PFSK-1 (cell line): ENCODE data around the gene KCNMA1.

Experiments
- FOXP2 ChIP-seq: optimal IDR thresholded peaks from 2 replicates; pipeline ENCODE3; 2011; ENCODE audit warnings: borderline replicate concordance, control low read depth, inconsistent platforms; ENCODE audit not compliant: insufficient read depth; ENCODE audit errors: extremely low read length, extremely low read depth
- POLR2AphosphoS5 ChIP-seq: IDR thresholded peaks from 2 replicates; pipeline ENCODE4 v1.6.1; 2012; ENCODE audit warnings: low read depth, mild to moderate bottlenecking, control low read depth, low read length, moderate library complexity
- REST ChIP-seq, 2 experiments: IDR thresholded peaks; 2 replicates each; pipeline versions ENCODE4 v1.6.1 to v1.8.0; 2011 to 2012; ENCODE audit warnings: low read depth in 2 of 2, low read length in 2 of 2, control low read depth in 1 of 2, inconsistent platforms in 1 of 2, mild to moderate bottlenecking in 1 of 2, moderate library complexity in 1 of 2; ENCODE audit not compliant: insufficient read depth in 1 of 2
- SIN3A ChIP-seq: IDR thresholded peaks from 2 replicates; pipeline ENCODE4 v1.6.1; 2012; ENCODE audit warnings: mild to moderate bottlenecking, low read length, moderate library complexity, borderline replicate concordance; ENCODE audit not compliant: insufficient read depth
- TAF1 ChIP-seq: IDR thresholded peaks from 2 replicates; pipeline ENCODE4 v1.6.1; 2012; ENCODE audit warnings: low read length, control low read depth, borderline replicate concordance; ENCODE audit not compliant: insufficient read depth

Gene KCNMA1

DNA sequence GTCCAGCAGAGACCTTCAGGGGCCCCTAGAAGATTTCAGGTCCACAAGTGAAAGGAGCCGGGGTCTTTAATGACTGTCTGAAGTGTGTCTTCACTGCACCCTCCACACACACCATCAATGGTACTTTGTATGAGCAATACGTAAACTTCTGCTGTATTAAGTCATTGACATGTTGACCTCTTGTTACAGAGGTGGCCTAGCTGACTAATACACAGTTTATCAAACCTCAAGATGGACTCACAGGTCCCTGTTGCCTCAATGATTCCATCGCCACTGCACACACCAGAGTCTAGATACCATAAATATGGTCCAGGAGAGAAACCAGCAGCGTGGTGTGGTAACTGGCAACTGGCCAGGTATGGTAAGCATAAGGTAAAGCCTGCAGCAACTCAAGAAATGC lies 19.5 kb downstream of the KCNMA1 start:
- no peak for TF ChIP-seq POLR2AphosphoS5
- no peak for TF ChIP-seq SIN3A
- TF ChIP-seq TAF1, result no peak
- no peak for TF ChIP-seq FOXP2
- no peak for TF ChIP-seq REST (IDR thresholded peaks at IDR 0.05; ENCODE audit: insufficient read depth in 1 of 2, low read depth in 2 of 2, low read length in 2 of 2)

- TF ChIP-seq POLR2AphosphoS5 (no peak), SIN3A (no peak), REST (IDR thresholded peaks at IDR 0.05; ENCODE audit: insufficient read depth in 1 of 2, low read depth in 2 of 2, low read length in 2 of 2) (no peak), TAF1 (no peak), FOXP2 (no peak)
Measured at GRCh38 chr10:77616766-77617165, 20.8 kb downstream of the KCNMA1 start.

DNA sequence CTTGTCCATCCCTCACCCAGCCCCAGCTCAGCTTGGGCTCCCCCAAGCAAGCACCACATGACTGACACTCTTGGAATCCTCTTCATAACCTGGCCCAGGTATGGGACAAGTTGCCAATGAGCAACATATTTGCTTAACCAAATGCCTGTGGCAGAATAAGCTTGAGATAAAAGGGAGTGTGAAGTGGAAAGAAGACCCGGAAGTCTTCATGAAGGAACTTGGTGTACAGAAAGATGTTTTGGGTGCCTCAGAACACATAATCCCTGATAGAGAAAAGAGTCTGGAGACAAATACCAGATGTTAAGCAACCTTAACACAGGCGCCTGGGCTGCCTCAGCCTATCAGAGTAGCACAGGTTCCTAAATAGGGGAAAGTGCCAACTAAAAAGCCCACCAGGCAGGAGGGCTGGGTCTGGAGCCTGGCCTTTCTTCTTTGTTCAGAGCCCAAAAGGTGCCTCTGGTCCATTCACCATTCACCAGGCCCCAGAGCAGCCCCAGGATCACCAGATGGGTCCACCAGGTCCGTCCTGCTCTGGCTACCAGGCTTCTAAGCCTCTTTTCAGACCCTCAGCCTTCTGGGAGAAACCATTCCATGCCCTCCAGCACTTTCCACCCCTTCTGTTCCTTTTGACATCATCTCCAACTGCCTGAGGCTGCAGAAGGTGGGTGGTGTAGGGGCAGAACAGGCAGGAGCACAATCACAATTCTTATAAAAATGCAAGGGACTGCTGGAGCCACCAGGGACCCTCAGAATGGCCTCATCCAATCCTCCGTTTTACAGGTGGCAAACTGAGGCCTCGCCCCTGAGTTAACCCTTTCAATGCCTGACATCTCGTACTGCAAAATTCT lies 22.6 kb downstream of the KCNMA1 start:
- TF ChIP-seq POLR2AphosphoS5, result no peak
- no peak for TF ChIP-seq SIN3A
- TF ChIP-seq FOXP2, result no peak
- no peak for TF ChIP-seq REST (IDR thresholded peaks at IDR 0.05; ENCODE audit: insufficient read depth in 1 of 2, low read depth in 2 of 2, low read length in 2 of 2)
- TF ChIP-seq TAF1, result no peak

- peak; percentile 76 for TF ChIP-seq FOXP2
- TF ChIP-seq TAF1, result no peak
Measured at GRCh38 chr10:77613476-77614130, 24.0 kb downstream of the KCNMA1 start.

- TF ChIP-seq POLR2AphosphoS5 (no peak), REST (IDR thresholded peaks at IDR 0.05; ENCODE audit: insufficient read depth in 1 of 2, low read depth in 2 of 2, low read length in 2 of 2) (no peak), SIN3A (no peak)
Measured at GRCh38 chr10:77611670-77612069, 25.9 kb downstream of the KCNMA1 start.
